ENCODE measurements around the gene PTPRD. TPM values are rescaled to one million over a fixed set of nuclear protein-coding genes. Genes with fewer than 3 reads are reported as not detected.

The PTPRD gene
- total RNA-seq, 3 donors from 2014 or later (not counting 1 experiment from before 2014, with no cell fraction given), result 0.05 to 0.68 TPM; not detected in 1

DNA sequence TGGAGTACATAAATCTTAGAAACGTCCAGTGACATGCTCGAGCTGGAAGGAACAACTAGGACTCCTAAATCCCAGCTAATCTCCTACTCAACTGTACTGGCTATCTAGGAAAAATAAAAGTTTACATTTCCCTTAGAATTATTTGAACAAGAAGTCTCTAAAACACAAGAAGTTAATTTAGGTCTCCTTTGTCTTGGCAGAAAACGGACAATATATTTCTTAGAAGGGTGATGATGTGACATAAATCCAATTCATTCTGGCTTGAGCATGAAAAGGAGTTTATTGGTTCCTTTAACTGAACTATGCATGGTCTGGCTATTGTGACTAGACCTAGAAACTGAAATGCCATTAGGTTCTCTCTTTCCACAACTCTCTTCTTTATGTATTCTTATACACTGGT, 1571.0 kb downstream of the PTPRD start:
- Histone ChIP-seq H3K4me3 (ENCODE audit: low read length) (no peak overlapping the region), H3K27ac (ENCODE audit: low read length) (no peak overlapping the region), H3K36me3 (ENCODE audit: control insufficient read depth, insufficient read depth, low read length) (no peaks in the 10 kb centered on the region), H3K9me3 (ENCODE audit: control insufficient read depth, insufficient read depth, low read length) (no peaks in the 10 kb centered on the region), H3K27me3 (ENCODE audit: control insufficient read depth, insufficient read depth, low read length) (no peaks in the 10 kb centered on the region), H3K4me1 (ENCODE audit: control insufficient read depth, insufficient read depth, low read length) (no peaks in the 10 kb centered on the region)
- no peak for ATAC-seq
- Mint-ChIP-seq H3K27me3 (ENCODE audit: low read depth in 2 of 2) (no peaks in the 10 kb centered on the region), H3K27ac (no peak overlapping the region), H3K36me3 (no peaks in the 10 kb centered on the region), H3K4me3 (no peak overlapping the region), H3K9me3 (peaks cover 2 to 4% of the 10 kb centered on the region in 2 donors), H3K4me1 (no peaks in the 10 kb centered on the region)
- intact Hi-C loops (cut with micrococcal nuclease), result no loop called here
- DNase-seq, result no peak
- TF ChIP-seq, protein P1, sequence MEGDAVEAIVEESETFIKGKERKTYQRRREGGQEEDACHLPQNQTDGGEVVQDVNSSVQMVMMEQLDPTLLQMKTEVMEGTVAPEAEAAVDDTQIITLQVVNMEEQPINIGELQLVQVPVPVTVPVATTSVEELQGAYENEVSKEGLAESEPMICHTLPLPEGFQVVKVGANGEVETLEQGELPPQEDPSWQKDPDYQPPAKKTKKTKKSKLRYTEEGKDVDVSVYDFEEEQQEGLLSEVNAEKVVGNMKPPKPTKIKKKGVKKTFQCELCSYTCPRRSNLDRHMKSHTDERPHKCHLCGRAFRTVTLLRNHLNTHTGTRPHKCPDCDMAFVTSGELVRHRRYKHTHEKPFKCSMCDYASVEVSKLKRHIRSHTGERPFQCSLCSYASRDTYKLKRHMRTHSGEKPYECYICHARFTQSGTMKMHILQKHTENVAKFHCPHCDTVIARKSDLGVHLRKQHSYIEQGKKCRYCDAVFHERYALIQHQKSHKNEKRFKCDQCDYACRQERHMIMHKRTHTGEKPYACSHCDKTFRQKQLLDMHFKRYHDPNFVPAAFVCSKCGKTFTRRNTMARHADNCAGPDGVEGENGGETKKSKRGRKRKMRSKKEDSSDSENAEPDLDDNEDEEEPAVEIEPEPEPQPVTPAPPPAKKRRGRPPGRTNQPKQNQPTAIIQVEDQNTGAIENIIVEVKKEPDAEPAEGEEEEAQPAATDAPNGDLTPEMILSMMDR (IDR thresholded peaks at IDR 0.05), result no peak
- 64% methylated on average over 3 of the region's 3 CpGs for WGBS (ENCODE audit: insufficient coverage)

DNA sequence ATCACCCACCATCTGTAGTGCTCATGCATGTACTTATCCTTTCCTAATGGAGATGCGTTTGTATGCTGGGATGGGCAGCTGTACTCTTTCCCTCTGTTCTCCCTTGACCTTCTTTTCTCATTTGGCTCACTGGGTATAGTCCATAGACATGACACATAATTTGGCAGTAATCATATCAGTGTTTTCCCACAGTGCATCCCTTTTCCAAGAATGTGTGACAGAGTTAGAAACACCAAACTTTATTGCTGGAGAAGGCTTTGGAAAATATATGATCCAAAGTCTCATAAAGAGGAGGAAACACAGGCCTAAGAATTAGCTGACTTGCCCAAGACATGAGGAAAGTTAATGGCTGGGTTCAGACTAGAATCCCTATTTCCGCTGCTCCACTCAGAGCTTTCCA, 1579.8 kb downstream of the PTPRD start:
- WGBS (ENCODE audit: insufficient coverage), result 93% methylated on average over 2 of the region's 2 CpGs
- no peak overlapping the region for H3K27ac ChIP-seq (ENCODE audit: low read length)
- H3K4me1 ChIP-seq (ENCODE audit: control insufficient read depth, insufficient read depth, low read length), result no peaks in the 10 kb centered on the region
- no peaks in the 10 kb centered on the region for H3K36me3 ChIP-seq (ENCODE audit: control insufficient read depth, insufficient read depth, low read length)
- Mint-ChIP-seq H3K4me3 (no peak overlapping the region), H3K27ac (no peak overlapping the region), H3K27me3 (ENCODE audit: low read depth in 2 of 2) (no peaks in the 10 kb centered on the region), H3K4me1 (no peaks in the 10 kb centered on the region), H3K36me3 (no peaks in the 10 kb centered on the region), H3K9me3 (peaks cover 10 to 17% of the 10 kb centered on the region in 2 donors)
- no peaks in the 10 kb centered on the region for H3K9me3 ChIP-seq (ENCODE audit: control insufficient read depth, insufficient read depth, low read length)
- TF ChIP-seq, protein P1 (IDR thresholded peaks at IDR 0.05), result no peak
- ATAC-seq (no peak), DNase-seq (no peak)
- intact Hi-C loops (cut with micrococcal nuclease), result no loop called here
- no peaks in the 10 kb centered on the region for H3K27me3 ChIP-seq (ENCODE audit: control insufficient read depth, insufficient read depth, low read length)
- H3K4me3 ChIP-seq (ENCODE audit: low read length), result no peak overlapping the region

DNA sequence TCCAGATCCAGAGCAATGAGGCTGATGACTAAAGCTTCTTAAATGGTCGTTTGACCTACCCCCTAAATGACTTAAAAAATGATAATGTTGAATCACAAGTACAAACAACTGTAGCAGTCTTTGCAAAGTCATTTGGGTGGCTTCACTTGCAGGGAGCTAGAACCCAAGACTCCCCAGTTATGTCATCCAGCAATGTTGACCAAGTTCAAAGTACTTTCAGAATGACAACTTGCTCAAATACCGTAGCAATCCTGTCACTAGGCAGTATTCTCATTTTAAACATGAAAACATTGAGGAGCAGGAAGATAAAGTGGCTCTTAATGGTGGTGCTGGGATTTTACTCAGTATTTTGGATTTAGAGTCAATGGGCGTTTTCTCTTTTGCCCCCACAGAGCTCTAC, 1596.2 kb downstream of the PTPRD start:
- Histone ChIP-seq H3K27me3 (ENCODE audit: control insufficient read depth, insufficient read depth, low read length) (no peaks in the 10 kb centered on the region), H3K9me3 (ENCODE audit: control insufficient read depth, insufficient read depth, low read length) (no peaks in the 10 kb centered on the region), H3K4me1 (ENCODE audit: control insufficient read depth, insufficient read depth, low read length) (no peaks in the 10 kb centered on the region), H3K4me3 (ENCODE audit: low read length) (no peak overlapping the region), H3K36me3 (ENCODE audit: control insufficient read depth, insufficient read depth, low read length) (no peaks in the 10 kb centered on the region), H3K27ac (ENCODE audit: low read length) (no peak overlapping the region)
- Mint-ChIP-seq H3K27me3 (ENCODE audit: low read depth in 2 of 2) (no peaks in the 10 kb centered on the region), H3K4me1 (no peaks in the 10 kb centered on the region), H3K36me3 (no peaks in the 10 kb centered on the region), H3K4me3 (no peak overlapping the region), H3K9me3 (peaks cover 7 to 11% of the 10 kb centered on the region in 2 donors), H3K27ac (no peak overlapping the region)
- no peak for DNase-seq
- no peak for ATAC-seq
- no CpG with 5 or more reads among the region's 3 CpGs for WGBS (ENCODE audit: insufficient coverage)
- intact Hi-C loops (cut with micrococcal nuclease), result no loop called here
- TF ChIP-seq, protein P1 (IDR thresholded peaks at IDR 0.05), result no peak

DNA sequence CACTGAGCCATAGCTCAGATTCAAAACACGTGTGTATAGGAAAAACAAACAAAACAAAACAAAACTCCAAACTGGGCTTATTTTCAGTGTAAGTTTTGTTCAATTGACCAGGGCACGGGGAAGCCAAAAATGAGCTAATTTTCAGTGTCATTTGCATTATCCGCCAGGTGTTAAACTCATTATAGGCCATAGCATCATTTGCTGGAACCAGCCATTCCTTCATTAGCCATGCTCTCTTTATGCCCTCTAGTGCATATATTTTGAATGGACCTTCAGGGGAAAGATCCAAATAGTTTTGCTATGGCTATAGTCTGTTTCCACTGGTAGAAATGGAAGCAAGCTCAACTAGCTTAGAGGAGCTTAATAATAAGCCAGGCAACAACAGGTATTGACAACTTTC, 1608.0 kb downstream of the PTPRD start:
- Histone ChIP-seq H3K27me3 (ENCODE audit: control insufficient read depth, insufficient read depth, low read length) (no peaks in the 10 kb centered on the region), H3K27ac (ENCODE audit: low read length) (no peak overlapping the region), H3K4me1 (ENCODE audit: control insufficient read depth, insufficient read depth, low read length) (no peaks in the 10 kb centered on the region), H3K9me3 (ENCODE audit: control insufficient read depth, insufficient read depth, low read length) (no peaks in the 10 kb centered on the region), H3K4me3 (ENCODE audit: low read length) (no peak overlapping the region), H3K36me3 (ENCODE audit: control insufficient read depth, insufficient read depth, low read length) (no peaks in the 10 kb centered on the region)
- TF ChIP-seq, protein P1 (IDR thresholded peaks at IDR 0.05), result no peak
- Mint-ChIP-seq H3K4me1 (no peaks in the 10 kb centered on the region), H3K27ac (no peak overlapping the region), H3K36me3 (no peaks in the 10 kb centered on the region), H3K27me3 (ENCODE audit: low read depth in 2 of 2) (no peaks in the 10 kb centered on the region), H3K4me3 (no peak overlapping the region), H3K9me3 (peaks cover 0 to 2% of the 10 kb centered on the region in 2 donors)
- no peak for DNase-seq
- 72% methylated on average over 2 of the region's 3 CpGs for WGBS (ENCODE audit: insufficient coverage)
- no peak for ATAC-seq
- intact Hi-C loops (cut with micrococcal nuclease), result no loop called here
